Measurements from ENCODE around the gene PCDH1. TPM values are rescaled to one million over a fixed set of nuclear protein-coding genes. Genes with fewer than 3 reads are reported as not detected.

Gene PCDH1
- total RNA-seq, 2 donors from 2014 or later: 97.3 to 105 TPM

- peak; percentile 60 for DNase-seq
- Histone ChIP-seq H3K27ac (no peak overlapping the region), H3K27me3 (no peaks in the 10 kb centered on the region), H3K9me3 (no peaks in the 10 kb centered on the region), H3K36me3 (no peaks in the 10 kb centered on the region), H3K4me3 (peak overlapping the region; percentile 28), H3K9ac (ENCODE audit: low read depth in 2 of 2, low read length in 2 of 2) (peak overlapping the region in 1 of 2 donors; percentile 54), H3K4me1 (peaks cover 17% of the 10 kb centered on the region)
- intact Hi-C loops (cut with DNase I): no loop called here
- TF ChIP-seq, protein P1, sequence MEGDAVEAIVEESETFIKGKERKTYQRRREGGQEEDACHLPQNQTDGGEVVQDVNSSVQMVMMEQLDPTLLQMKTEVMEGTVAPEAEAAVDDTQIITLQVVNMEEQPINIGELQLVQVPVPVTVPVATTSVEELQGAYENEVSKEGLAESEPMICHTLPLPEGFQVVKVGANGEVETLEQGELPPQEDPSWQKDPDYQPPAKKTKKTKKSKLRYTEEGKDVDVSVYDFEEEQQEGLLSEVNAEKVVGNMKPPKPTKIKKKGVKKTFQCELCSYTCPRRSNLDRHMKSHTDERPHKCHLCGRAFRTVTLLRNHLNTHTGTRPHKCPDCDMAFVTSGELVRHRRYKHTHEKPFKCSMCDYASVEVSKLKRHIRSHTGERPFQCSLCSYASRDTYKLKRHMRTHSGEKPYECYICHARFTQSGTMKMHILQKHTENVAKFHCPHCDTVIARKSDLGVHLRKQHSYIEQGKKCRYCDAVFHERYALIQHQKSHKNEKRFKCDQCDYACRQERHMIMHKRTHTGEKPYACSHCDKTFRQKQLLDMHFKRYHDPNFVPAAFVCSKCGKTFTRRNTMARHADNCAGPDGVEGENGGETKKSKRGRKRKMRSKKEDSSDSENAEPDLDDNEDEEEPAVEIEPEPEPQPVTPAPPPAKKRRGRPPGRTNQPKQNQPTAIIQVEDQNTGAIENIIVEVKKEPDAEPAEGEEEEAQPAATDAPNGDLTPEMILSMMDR (IDR thresholded peaks at IDR 0.05): no peak
Measured at GRCh38 chr5:141914199-141914743, 36.1 kb upstream of the PCDH1 start.

- Histone ChIP-seq H3K36me3 (no peaks in the 10 kb centered on the region), H3K9ac (ENCODE audit: low read depth in 2 of 2, low read length in 2 of 2) (peak overlapping the region; percentile 15 to 54), H3K4me1 (peaks cover 17% of the 10 kb centered on the region), H3K27me3 (no peaks in the 10 kb centered on the region), H3K4me3 (peak overlapping the region; percentile 28), H3K9me3 (no peaks in the 10 kb centered on the region), H3K27ac (no peak overlapping the region)
- intact Hi-C loops (cut with DNase I): no loop called here
- TF ChIP-seq, protein P1 (IDR thresholded peaks at IDR 0.05): no peak
- DNase-seq: no peak
Measured at GRCh38 chr5:141913560-141914198, 35.5 kb upstream of the PCDH1 start.

DNA sequence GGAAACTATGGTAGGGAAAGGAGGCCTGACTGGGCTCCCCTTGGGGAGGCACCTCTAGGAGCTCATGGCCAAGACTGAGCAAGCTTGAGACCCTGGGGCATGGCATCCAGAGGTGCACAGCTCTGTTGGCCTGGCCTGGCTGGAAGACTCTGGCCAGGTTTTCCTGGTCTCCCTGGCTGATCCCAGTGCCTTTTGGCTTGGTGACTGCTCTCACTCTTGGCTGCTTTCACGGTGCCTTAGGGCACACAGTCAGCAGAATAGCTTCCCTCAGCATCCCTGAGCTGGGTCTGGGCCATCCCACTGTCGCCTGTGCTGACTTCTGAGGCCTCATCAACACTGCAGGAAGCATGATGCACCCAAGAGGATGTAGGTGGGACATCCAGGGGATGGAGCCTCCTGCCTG is 32.1 kb upstream of the PCDH1 start:
- no peak overlapping the region for H3K9ac ChIP-seq (ENCODE audit: low read depth in 2 of 2, low read length in 2 of 2)
- H3K9me3 ChIP-seq: no peaks in the 10 kb centered on the region
- peaks cover 7% of the 10 kb centered on the region for H3K4me1 ChIP-seq
- TF ChIP-seq, protein P1 (IDR thresholded peaks at IDR 0.05): no peak
- no peak overlapping the region for H3K27ac ChIP-seq
- no peak for DNase-seq
- no peaks in the 10 kb centered on the region for H3K36me3 ChIP-seq
- H3K27me3 ChIP-seq: no peaks in the 10 kb centered on the region
- intact Hi-C loops (cut with DNase I): no loop called here
- H3K4me3 ChIP-seq: no peak overlapping the region

GRCh38 chr5:141909212-141909611 is 31.0 kb upstream of the PCDH1 start:
- Histone ChIP-seq H3K4me1 (peaks cover 3% of the 10 kb centered on the region), H3K9me3 (no peaks in the 10 kb centered on the region), H3K9ac (ENCODE audit: low read depth in 2 of 2, low read length in 2 of 2) (no peak overlapping the region), H3K36me3 (no peaks in the 10 kb centered on the region), H3K27me3 (no peaks in the 10 kb centered on the region), H3K4me3 (no peak overlapping the region), H3K27ac (no peak overlapping the region)
- TF ChIP-seq, protein P1 (IDR thresholded peaks at IDR 0.05): no peak
- no peak for DNase-seq
- intact Hi-C loops (cut with DNase I): no loop called here

- Histone ChIP-seq H3K9ac (ENCODE audit: low read depth in 2 of 2, low read length in 2 of 2) (no peak overlapping the region), H3K27me3 (no peaks in the 10 kb centered on the region), H3K4me1 (no peaks in the 10 kb centered on the region), H3K36me3 (no peaks in the 10 kb centered on the region), H3K4me3 (no peak overlapping the region), H3K9me3 (no peaks in the 10 kb centered on the region), H3K27ac (no peak overlapping the region)
- TF ChIP-seq, protein P1 (IDR thresholded peaks at IDR 0.05): no peak
- DNase-seq: no peak
- intact Hi-C loops (cut with DNase I): no loop called here
Measured at GRCh38 chr5:141908796-141909195, 30.6 kb upstream of the PCDH1 start.
